Measurements from ENCODE around the gene RBM17.
"Not testable (repeated sequence)": the region's sequence is repeated elsewhere in the genome, so short reads cannot be mapped to it uniquely, and the experiment has no call there.

The RBM17 gene

GRCh38 chr10:6112893-6113292, 24.1 kb downstream of the RBM17 start:
- DNase-seq (ENCODE audit: low read depth) = no peak

GRCh38 chr10:6114299-6114698, 25.5 kb downstream of the RBM17 start:
- no peak for DNase-seq (ENCODE audit: low read depth)

GRCh38 chr10:6114805-6115341, 26.0 kb downstream of the RBM17 start:
- DNase-seq (ENCODE audit: low read depth) = no peak

GRCh38 chr10:6115411-6115810, 26.6 kb downstream of the RBM17 start:
- DNase-seq (ENCODE audit: low read depth) = no peak

DNA sequence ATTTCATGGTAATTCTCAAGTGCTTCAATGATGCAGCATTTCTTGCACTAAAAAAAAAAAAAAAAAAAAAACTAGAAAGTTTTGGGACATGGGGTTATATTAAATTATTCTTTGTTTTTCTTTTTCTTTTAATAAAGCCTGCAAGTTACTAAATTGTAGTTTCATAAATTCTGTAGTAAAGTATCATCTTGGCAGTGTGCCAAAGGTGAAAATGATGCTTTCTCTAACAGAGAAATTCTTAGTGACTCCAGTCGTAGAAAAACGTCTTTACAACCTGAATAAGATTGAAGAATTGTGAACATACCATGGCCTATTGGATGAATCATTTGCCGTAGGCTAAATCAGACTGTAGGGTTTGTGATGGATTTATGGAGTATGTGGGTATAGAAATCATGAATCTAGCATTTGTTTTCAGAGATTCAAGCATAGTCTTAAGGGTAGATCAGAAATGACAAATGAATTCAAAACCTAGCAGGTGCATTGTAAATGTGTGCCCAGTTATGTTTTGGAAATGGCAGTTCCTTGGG, 27.1 kb downstream of the RBM17 start:
- DNase-seq (ENCODE audit: low read depth) = no peak

GRCh38 chr10:6116806-6117205, 28.0 kb downstream of the RBM17 start:
- DNase-seq (ENCODE audit: low read depth) = no peak

DNA sequence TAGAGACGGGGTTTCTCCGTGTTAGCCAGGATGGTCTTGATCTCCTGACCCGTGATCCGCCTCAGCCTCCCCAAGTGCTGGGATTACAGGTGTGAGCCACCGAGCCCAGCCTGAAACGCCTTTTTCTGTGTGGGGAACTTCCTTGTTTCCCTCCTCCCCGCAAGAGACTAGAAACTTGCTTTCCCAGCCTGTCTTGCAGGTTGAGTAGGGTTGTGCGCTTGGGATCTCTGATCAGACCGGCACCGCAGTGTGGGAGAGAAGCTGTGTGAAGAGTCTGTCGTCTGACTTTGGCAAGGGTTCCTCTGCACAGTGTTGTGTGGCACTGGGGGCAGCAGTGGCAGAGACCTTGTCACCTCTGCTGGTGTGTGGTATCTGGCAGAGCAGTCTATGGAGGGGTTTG, 28.9 kb downstream of the RBM17 start:
- no peak for DNase-seq (ENCODE audit: low read depth)

- no peak for DNase-seq (ENCODE audit: low read depth)
These were observed 30.6 kb downstream of the RBM17 start for GRCh38 chr10:6119423-6119822.

GRCh38 chr10:6119962-6120361, 31.1 kb downstream of the RBM17 start:
- no peak for DNase-seq (ENCODE audit: low read depth)

DNA sequence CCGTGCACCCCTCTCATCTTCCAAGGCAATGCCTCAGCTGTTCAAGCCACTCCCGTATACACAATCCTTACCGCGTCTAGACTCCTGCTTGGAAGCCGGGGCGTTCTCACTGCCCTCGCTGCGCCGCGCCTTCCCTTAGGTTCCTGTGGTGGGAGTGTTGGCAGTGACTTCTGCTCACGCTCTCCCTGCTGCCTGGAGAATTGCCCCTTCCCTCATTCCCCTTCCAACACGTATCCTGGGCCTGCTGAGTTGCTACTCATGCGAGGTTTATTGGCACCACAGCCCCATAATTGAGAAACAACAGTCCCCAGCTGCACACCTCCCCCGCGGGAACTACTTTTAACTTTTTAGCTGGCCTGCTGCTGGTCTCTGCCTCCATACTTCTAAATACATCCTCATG, 31.9 kb downstream of the RBM17 start:
- no peak for DNase-seq (ENCODE audit: low read depth)

GRCh38 chr10:6121146-6121545, 32.3 kb downstream of the RBM17 start:
- no peak for DNase-seq (ENCODE audit: low read depth)

DNA sequence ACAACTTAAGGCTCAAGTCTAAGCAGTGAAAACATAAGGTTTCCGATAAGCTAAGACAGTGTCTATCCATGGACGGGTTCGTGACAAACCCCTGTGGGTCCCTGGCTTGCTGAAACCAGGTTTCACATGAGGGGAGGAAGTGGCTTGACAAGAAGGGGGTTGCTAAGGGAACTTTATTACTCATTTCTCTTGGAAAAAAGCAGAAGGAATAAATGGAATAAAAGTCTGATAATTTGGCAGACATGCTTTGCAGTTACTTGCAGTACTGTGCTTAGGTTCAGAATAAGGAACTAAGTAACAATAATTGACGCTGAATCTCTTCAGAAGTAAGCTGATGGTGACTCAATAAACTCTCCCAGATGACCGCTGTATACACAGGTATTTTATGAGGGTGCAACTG, 34.7 kb downstream of the RBM17 start:
- DNase-seq (ENCODE audit: low read depth) = no peak

GRCh38 chr10:6124666-6125065, 35.8 kb downstream of the RBM17 start:
- DNase-seq (ENCODE audit: low read depth) = no peak

DNA sequence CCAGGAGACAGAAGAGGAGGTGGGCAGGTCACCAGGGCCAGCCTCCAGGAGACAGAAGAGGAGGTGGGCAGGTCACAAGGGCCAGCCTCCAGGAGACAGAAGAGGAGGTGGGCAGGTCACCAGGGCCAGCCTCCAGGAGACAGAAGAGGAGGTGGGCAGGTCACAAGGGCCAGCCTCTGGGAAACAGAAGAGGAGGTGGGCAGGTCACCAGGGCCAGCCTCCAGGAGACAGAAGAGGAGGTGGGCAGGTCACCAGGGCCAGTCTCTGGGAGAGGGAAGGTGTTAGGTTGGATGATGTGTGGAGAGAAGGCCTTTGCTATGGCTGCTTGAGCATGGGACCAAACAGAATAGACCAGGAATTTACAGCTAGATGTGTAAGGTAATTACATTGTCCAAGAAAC, 38.6 kb downstream of the RBM17 start:
- not testable (repeated sequence) for DNase-seq (ENCODE audit: low read depth)

- no peak for DNase-seq (ENCODE audit: low read depth)
These were observed 39.3 kb downstream of the RBM17 start for GRCh38 chr10:6128087-6128486.

GRCh38 chr10:6128591-6129251, 39.9 kb downstream of the RBM17 start:
- no peak for DNase-seq (ENCODE audit: low read depth)

DNA sequence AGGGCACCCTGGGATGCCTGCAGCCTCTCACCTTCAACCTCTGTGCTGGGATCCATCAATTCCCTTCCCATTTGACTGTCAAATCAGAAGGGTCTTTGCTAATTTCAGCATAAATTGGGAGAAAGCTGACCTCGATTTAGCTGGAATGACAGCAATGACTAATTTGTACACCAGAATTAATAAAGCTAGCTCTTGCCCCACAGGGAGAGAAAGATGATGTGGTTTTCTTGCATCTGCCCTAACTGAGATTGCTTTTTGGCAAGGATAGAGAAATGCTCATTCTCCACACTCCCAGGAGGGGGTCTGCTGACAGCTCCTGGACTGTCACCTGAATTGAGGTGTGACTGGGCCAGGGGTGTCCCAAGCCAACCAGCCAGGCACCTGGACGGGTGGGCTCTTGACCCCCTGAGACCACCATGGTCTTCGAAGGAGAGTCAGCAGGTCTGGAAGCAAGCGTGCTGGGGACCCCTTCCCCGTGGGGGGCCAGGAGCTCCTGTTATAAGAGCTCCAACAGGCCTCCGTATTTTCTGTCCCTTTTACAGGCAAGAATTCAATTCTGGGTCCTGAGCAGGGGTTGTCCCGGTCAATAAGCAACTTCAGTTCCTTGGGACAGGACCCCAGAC, 42.1 kb downstream of the RBM17 start:
- DNase-seq (ENCODE audit: low read depth) = no peak

- DNase-seq (ENCODE audit: low read depth) = no peak
These were observed 44.7 kb downstream of the RBM17 start for GRCh38 chr10:6133331-6134098.

- no peak for DNase-seq (ENCODE audit: low read depth)
These were observed 45.4 kb downstream of the RBM17 start for GRCh38 chr10:6134099-6134823.

GRCh38 chr10:6135039-6135438, 46.2 kb downstream of the RBM17 start:
- no peak for DNase-seq (ENCODE audit: low read depth)

GRCh38 chr10:6135589-6136168, 46.8 kb downstream of the RBM17 start:
- no peak for DNase-seq (ENCODE audit: low read depth)

Data from activated T-helper 9 cell treated with anti-CD3 and anti-CD28 coated beads, Interleukin-2, amount 50 U/mL, for 16 hours (primary cell).